Activated CD8-positive, alpha-beta memory T cell treated with anti-CD3 and anti-CD28 coated beads, Interleukin-2, amount 10 ng/mL, durations not matched to agents 7 days and 5 days (primary cell): ENCODE data around the gene P2RX2. TPM values are rescaled to one million over a fixed set of nuclear protein-coding genes. Genes with fewer than 3 reads are reported as not detected.
A peak's percentile ranks its signal among the peaks of the same experiment; 100 is the strongest.

Experiments used
- ATAC-seq: fragments of 150-1000 bp; cut with Tn5 transposase; one replicate; pipeline ENCODE4 v1.10.0; 2021; ENCODE audit warnings: moderate library complexity
- CTCF ChIA-PET: fragments of 350-600 bp; sonication (Branson Sonifier 250); formaldehyde crosslinking; loops from one replicate; lab custom pipeline; 2021; ENCODE audit warnings: antibody characterized with exemption; lab: Charles Lee
- DNase-seq: peaks from one replicate; pipeline ENCODE4 v3.0.0-alpha.2; 2020
- H3K27ac Mint-ChIP-seq: one replicate; pipeline ENCODE4 v1.8.0; 2021; ENCODE audit warnings: mild to moderate bottlenecking, mixed read lengths
- H3K27me3 Mint-ChIP-seq: one replicate; pipeline ENCODE4 v1.8.0; 2021; ENCODE audit warnings: mixed read lengths
- H3K36me3 Mint-ChIP-seq: one replicate; pipeline ENCODE4 v1.8.0; 2021; ENCODE audit warnings: mild to moderate bottlenecking, mixed read lengths
- H3K4me1 Mint-ChIP-seq: one replicate; pipeline ENCODE4 v1.8.0; 2021; ENCODE audit warnings: mixed read lengths
- H3K4me3 Mint-ChIP-seq: one replicate; pipeline ENCODE4 v1.8.0; 2021; ENCODE audit warnings: mild to moderate bottlenecking, moderate library complexity, mixed read lengths
- H3K9me3 Mint-ChIP-seq: one replicate; pipeline ENCODE4 v1.8.0; 2022; ENCODE audit warnings: low read depth, mixed read lengths
- total RNA-seq, 2 experiments: library from RNA; stranded (reverse); gene quantifications; one replicate each; pipeline ENCODE4 v1.2.3, GENCODE V29; 2021

The P2RX2 gene
- total RNA-seq, 2 experiments from 2014 or later, result not detected

GRCh38 chr12:132633901-132634300 lies 15.3 kb downstream of the P2RX2 start:
- CTCF ChIA-PET, result no interaction called here
- no peak for DNase-seq
- peaks cover 74% of the 10 kb centered on the region for H3K36me3 Mint-ChIP-seq
- no peak overlapping the region for H3K4me3 Mint-ChIP-seq
- no peaks in the 10 kb centered on the region for H3K9me3 Mint-ChIP-seq
- H3K27me3 Mint-ChIP-seq, result no peaks in the 10 kb centered on the region
- H3K4me1 Mint-ChIP-seq, result peaks cover 2% of the 10 kb centered on the region
- no peak overlapping the region for H3K27ac Mint-ChIP-seq
- no peak for ATAC-seq

- no peak for ATAC-seq
- Mint-ChIP-seq H3K9me3 (no peaks in the 10 kb centered on the region), H3K4me3 (no peak overlapping the region), H3K27me3 (no peaks in the 10 kb centered on the region), H3K36me3 (peaks cover 76% of the 10 kb centered on the region), H3K4me1 (peaks cover 2% of the 10 kb centered on the region), H3K27ac (no peak overlapping the region)
- DNase-seq, result no peak
- CTCF ChIA-PET, result no interaction called here
These were observed 15.9 kb downstream of the P2RX2 start for GRCh38 chr12:132634411-132634990.

GRCh38 chr12:132635076-132635955 lies 16.7 kb downstream of the P2RX2 start:
- peaks cover 2% of the 10 kb centered on the region for H3K4me1 Mint-ChIP-seq
- H3K9me3 Mint-ChIP-seq, result no peaks in the 10 kb centered on the region
- H3K27me3 Mint-ChIP-seq, result no peaks in the 10 kb centered on the region
- H3K4me3 Mint-ChIP-seq, result no peak overlapping the region
- CTCF ChIA-PET, result interaction anchor here (2.6 kb wide), 1 partner anchor 21 kb away, joined by 8 read pairs; no protein-coding TSS in a partner anchor
- H3K27ac Mint-ChIP-seq, result peak overlapping the region; percentile 50
- DNase-seq (no peak), ATAC-seq (no peak)
- H3K36me3 Mint-ChIP-seq, result peaks cover 70% of the 10 kb centered on the region

- H3K4me1 Mint-ChIP-seq, result peaks cover 16% of the 10 kb centered on the region
- H3K36me3 Mint-ChIP-seq, result peaks cover 58% of the 10 kb centered on the region
- CTCF ChIA-PET, result interaction anchor here (1.2 to 1.5 kb wide), 2 partner anchors 11 to 37 kb away, joined by 3 to 4 read pairs; no protein-coding TSS in a partner anchor
- H3K9me3 Mint-ChIP-seq, result no peaks in the 10 kb centered on the region
- no peak overlapping the region for H3K4me3 Mint-ChIP-seq
- ATAC-seq (no peak), DNase-seq (no peak)
- H3K27ac Mint-ChIP-seq, result no peak overlapping the region
- H3K27me3 Mint-ChIP-seq, result no peaks in the 10 kb centered on the region
These were observed 19.2 kb downstream of the P2RX2 start for GRCh38 chr12:132637811-132638210.

GRCh38 chr12:132638541-132639408 lies 20.2 kb downstream of the P2RX2 start:
- DNase-seq, result no peak
- ATAC-seq, result no peak
- no peaks in the 10 kb centered on the region for H3K9me3 Mint-ChIP-seq
- no peak overlapping the region for H3K27ac Mint-ChIP-seq
- CTCF ChIA-PET, result interaction anchor here (0.7 to 1.9 kb wide), 10 partner anchors 10 to 224 kb away, joined by 3 to 6 read pairs (median 3); no protein-coding TSS in a partner anchor
- H3K4me1 Mint-ChIP-seq, result peaks cover 16% of the 10 kb centered on the region
- peaks cover 51% of the 10 kb centered on the region for H3K36me3 Mint-ChIP-seq
- no peaks in the 10 kb centered on the region for H3K27me3 Mint-ChIP-seq
- H3K4me3 Mint-ChIP-seq, result no peak overlapping the region

GRCh38 chr12:132639956-132640520 lies 21.5 kb downstream of the P2RX2 start:
- no peak overlapping the region for H3K27ac Mint-ChIP-seq
- CTCF ChIA-PET, result interaction anchor here (0.9 to 1.9 kb wide), 2 partner anchors 24 to 79 kb away, joined by 3 to 6 read pairs; no protein-coding TSS in a partner anchor
- peaks cover 16% of the 10 kb centered on the region for H3K4me1 Mint-ChIP-seq
- ATAC-seq, result no peak
- H3K9me3 Mint-ChIP-seq, result no peaks in the 10 kb centered on the region
- H3K36me3 Mint-ChIP-seq, result peaks cover 47% of the 10 kb centered on the region
- no peaks in the 10 kb centered on the region for H3K27me3 Mint-ChIP-seq
- DNase-seq, result no peak
- no peak overlapping the region for H3K4me3 Mint-ChIP-seq

GRCh38 chr12:132640936-132641335 lies 22.4 kb downstream of the P2RX2 start:
- Mint-ChIP-seq H3K27ac (no peak overlapping the region), H3K4me1 (peaks cover 16% of the 10 kb centered on the region), H3K27me3 (no peaks in the 10 kb centered on the region), H3K9me3 (no peaks in the 10 kb centered on the region), H3K4me3 (no peak overlapping the region), H3K36me3 (peaks cover 42% of the 10 kb centered on the region)
- no peak for ATAC-seq
- CTCF ChIA-PET, result interaction anchor here (1.0 kb wide), 1 partner anchor 8 kb away, joined by 3 read pairs; no protein-coding TSS in a partner anchor
- no peak for DNase-seq

- Mint-ChIP-seq H3K36me3 (peaks cover 44% of the 10 kb centered on the region), H3K9me3 (no peaks in the 10 kb centered on the region), H3K4me3 (no peak overlapping the region), H3K4me1 (peaks cover 19% of the 10 kb centered on the region), H3K27ac (no peak overlapping the region), H3K27me3 (no peaks in the 10 kb centered on the region)
- DNase-seq (no peak), ATAC-seq (no peak)
- CTCF ChIA-PET, result interaction anchor here (1.0 kb wide), 1 partner anchor 9 kb away, joined by 3 read pairs; no protein-coding TSS in a partner anchor
These were observed 23.5 kb downstream of the P2RX2 start for GRCh38 chr12:132641811-132642650.

- H3K9me3 Mint-ChIP-seq, result no peaks in the 10 kb centered on the region
These were observed 24.6 kb downstream of the P2RX2 start for GRCh38 chr12:132642846-132643835.

GRCh38 chr12:132646850-132647249 lies 28.3 kb downstream of the P2RX2 start:
- H3K36me3 Mint-ChIP-seq, result peaks cover 44% of the 10 kb centered on the region
- peak overlapping the region; percentile 42 for H3K27ac Mint-ChIP-seq
- H3K4me1 Mint-ChIP-seq, result peaks cover 15% of the 10 kb centered on the region
- H3K9me3 Mint-ChIP-seq, result no peaks in the 10 kb centered on the region
- no peak overlapping the region for H3K4me3 Mint-ChIP-seq
- DNase-seq, result no peak
- CTCF ChIA-PET, result no interaction called here
- peak; percentile 39 for ATAC-seq
- no peaks in the 10 kb centered on the region for H3K27me3 Mint-ChIP-seq

More at GRCh38 chr12:132642846-132643835, 24.6 kb downstream of the P2RX2 start:
- Mint-ChIP-seq H3K27ac (no peak overlapping the region), H3K36me3 (peaks cover 43% of the 10 kb centered on the region), H3K4me1 (peaks cover 24% of the 10 kb centered on the region), H3K27me3 (no peaks in the 10 kb centered on the region), H3K4me3 (no peak overlapping the region)
- CTCF ChIA-PET, result no interaction called here
- DNase-seq (no peak), ATAC-seq (no peak)

GRCh38 chr12:132647858-132648257 lies 29.3 kb downstream of the P2RX2 start:
- no peaks in the 10 kb centered on the region for H3K27me3 Mint-ChIP-seq
- H3K9me3 Mint-ChIP-seq, result no peaks in the 10 kb centered on the region
- peaks cover 14% of the 10 kb centered on the region for H3K4me1 Mint-ChIP-seq
- H3K4me3 Mint-ChIP-seq, result no peak overlapping the region
- ATAC-seq (no peak), DNase-seq (no peak)
- CTCF ChIA-PET, result interaction anchor here (1.3 kb wide), 1 partner anchor 10 kb away, joined by 3 read pairs; no protein-coding TSS in a partner anchor
- H3K36me3 Mint-ChIP-seq, result peaks cover 47% of the 10 kb centered on the region
- H3K27ac Mint-ChIP-seq, result no peak overlapping the region
